ENCODE data around the gene MCMBP.

DNA sequence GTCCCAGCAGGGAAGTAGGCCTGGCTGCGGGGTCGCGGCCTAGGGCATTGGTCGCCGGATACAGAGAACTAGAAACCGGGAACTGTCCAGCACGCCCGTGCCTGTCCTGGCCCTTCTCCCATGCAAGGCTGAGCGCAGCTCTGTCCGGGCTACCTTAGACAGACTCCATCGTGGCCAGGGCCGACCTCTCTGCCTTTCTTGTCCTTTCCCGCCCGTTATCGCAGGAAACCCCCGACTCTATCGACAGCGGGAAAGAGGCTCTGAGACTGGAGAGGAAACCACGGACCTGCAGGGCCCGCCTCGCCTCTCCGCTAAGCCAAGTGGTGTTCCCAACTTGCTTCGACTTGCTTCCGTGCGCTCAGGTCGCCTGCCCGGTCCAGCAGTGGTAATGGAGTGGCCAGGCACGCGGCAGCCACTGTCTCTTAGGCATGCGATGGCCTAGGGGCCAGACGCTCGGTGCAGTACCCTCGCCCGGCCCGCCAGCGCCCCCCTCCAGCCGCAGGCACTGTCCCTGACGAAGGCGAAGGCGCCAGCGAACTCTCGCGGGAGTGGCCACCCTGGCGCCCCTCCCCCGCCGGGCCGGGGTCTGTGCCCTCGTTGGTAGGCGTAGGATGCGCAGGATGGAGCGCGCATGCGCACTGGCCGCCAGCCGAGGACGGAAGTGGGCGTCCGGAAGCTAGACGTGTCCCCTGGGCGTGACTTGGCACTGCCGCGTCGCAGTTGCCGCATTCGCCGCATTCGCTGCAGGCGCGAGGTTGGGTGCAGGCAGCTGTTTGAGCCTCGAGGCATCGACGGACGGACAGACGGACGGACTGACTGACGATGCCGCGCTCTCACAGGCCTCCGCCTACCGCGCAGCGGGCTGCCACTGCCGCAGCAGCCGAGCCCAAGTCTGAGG is 54.4 kb downstream of the MCMBP start:
- TF ChIP-seq, protein P1, sequence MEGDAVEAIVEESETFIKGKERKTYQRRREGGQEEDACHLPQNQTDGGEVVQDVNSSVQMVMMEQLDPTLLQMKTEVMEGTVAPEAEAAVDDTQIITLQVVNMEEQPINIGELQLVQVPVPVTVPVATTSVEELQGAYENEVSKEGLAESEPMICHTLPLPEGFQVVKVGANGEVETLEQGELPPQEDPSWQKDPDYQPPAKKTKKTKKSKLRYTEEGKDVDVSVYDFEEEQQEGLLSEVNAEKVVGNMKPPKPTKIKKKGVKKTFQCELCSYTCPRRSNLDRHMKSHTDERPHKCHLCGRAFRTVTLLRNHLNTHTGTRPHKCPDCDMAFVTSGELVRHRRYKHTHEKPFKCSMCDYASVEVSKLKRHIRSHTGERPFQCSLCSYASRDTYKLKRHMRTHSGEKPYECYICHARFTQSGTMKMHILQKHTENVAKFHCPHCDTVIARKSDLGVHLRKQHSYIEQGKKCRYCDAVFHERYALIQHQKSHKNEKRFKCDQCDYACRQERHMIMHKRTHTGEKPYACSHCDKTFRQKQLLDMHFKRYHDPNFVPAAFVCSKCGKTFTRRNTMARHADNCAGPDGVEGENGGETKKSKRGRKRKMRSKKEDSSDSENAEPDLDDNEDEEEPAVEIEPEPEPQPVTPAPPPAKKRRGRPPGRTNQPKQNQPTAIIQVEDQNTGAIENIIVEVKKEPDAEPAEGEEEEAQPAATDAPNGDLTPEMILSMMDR (IDR thresholded peaks at IDR 0.05), result no peak
- TF ChIP-seq POLR2A (IDR thresholded peaks at IDR 0.05), result no peak

Measured in heart left ventricle (tissue), 13 donors.